ENCODE data around the gene BMP8B. TPM values are rescaled to one million over a fixed set of nuclear protein-coding genes. Genes with fewer than 3 reads are reported as not detected.

Gene BMP8B
- total RNA-seq, 1 donor from 2014 or later = 1.4 TPM

- H3K4me3 Mint-ChIP-seq = no peak overlapping the region
- no peaks in the 10 kb centered on the region for H3K9me3 Mint-ChIP-seq
- H3K27ac Mint-ChIP-seq (ENCODE audit: unreplicated experiment) = no peak overlapping the region
- TF ChIP-seq CTCF (conservative IDR thresholded peaks at IDR 0.05) = no peak
- H3K27me3 Mint-ChIP-seq (ENCODE audit: low read depth) = peaks cover 58% of the 10 kb centered on the region
- no peaks in the 10 kb centered on the region for H3K36me3 Mint-ChIP-seq (ENCODE audit: low read depth)
- peaks cover 4% of the 10 kb centered on the region for H3K4me1 Mint-ChIP-seq
- no peak for DNase-seq (ENCODE audit: low read depth, low spot score)
These were observed 76.7 kb downstream of the BMP8B start for GRCh38 chr1:39711966-39712340.

GRCh38 chr1:39711104-39711965 is 77.3 kb downstream of the BMP8B start:
- peaks cover 58% of the 10 kb centered on the region for H3K27me3 Mint-ChIP-seq (ENCODE audit: low read depth)
- no peak overlapping the region for H3K27ac Mint-ChIP-seq (ENCODE audit: unreplicated experiment)
- no peaks in the 10 kb centered on the region for H3K9me3 Mint-ChIP-seq
- DNase-seq (ENCODE audit: low read depth, low spot score) = no peak
- peaks cover 4% of the 10 kb centered on the region for H3K4me1 Mint-ChIP-seq
- H3K4me3 Mint-ChIP-seq = no peak overlapping the region
- no peaks in the 10 kb centered on the region for H3K36me3 Mint-ChIP-seq (ENCODE audit: low read depth)
- no peak for TF ChIP-seq CTCF (conservative IDR thresholded peaks at IDR 0.05)

- H3K4me1 Mint-ChIP-seq = peaks cover 4% of the 10 kb centered on the region
- H3K9me3 Mint-ChIP-seq = no peaks in the 10 kb centered on the region
- no peak for DNase-seq (ENCODE audit: low read depth, low spot score)
- no peaks in the 10 kb centered on the region for H3K36me3 Mint-ChIP-seq (ENCODE audit: low read depth)
- H3K4me3 Mint-ChIP-seq = no peak overlapping the region
- H3K27me3 Mint-ChIP-seq (ENCODE audit: low read depth) = peaks cover 41% of the 10 kb centered on the region
- no peak for TF ChIP-seq CTCF (conservative IDR thresholded peaks at IDR 0.05)
- no peak overlapping the region for H3K27ac Mint-ChIP-seq (ENCODE audit: unreplicated experiment)
These were observed 81.2 kb downstream of the BMP8B start for GRCh38 chr1:39707506-39707905.

Other genes with a start within 250 kb of the BMP8B start
- gene PABPC4, start 212.1 kb downstream of the BMP8B start, total RNA-seq = 318 and 321 TPM in 2 replicates
- 4.9 and 5.0 TPM in 2 replicates for gene HEYL, start 149.2 kb downstream of the BMP8B start, total RNA-seq
- gene NT5C1A, start 116.8 kb downstream of the BMP8B start, total RNA-seq = not detected in 2 replicates
- 0.49 and 0.68 TPM in 2 replicates for gene HPCAL4, start 97.4 kb downstream of the BMP8B start, total RNA-seq
- gene PPIE, start 50.0 kb downstream of the BMP8B start, total RNA-seq = 51.3 and 56.2 TPM in 2 replicates
- 0.75 and 0.77 TPM in 2 replicates for gene OXCT2, start 17.5 kb downstream of the BMP8B start, total RNA-seq
- gene TRIT1, start 94.6 kb upstream of the BMP8B start, total RNA-seq = 35.4 and 35.9 TPM in 2 replicates
- gene MYCL, start 113.1 kb upstream of the BMP8B start, total RNA-seq = 23.0 and 25.8 TPM in 2 replicates
- gene MFSD2A, start 166.3 kb upstream of the BMP8B start, total RNA-seq = 20.9 and 23.8 TPM in 2 replicates